Transverse colon (tissue), 4 donors: Measurements from ENCODE around the gene TSPAN9.

Experiments
- EP300 ChIP-seq: sonication (generic); formaldehyde crosslinking; IDR thresholded peaks from one replicate; pipeline ENCODE4 v1.6.1; 2017; ENCODE audit warnings: antibody characterized with exemption, low read depth
- POLR2A ChIP-seq: fragments of 450-650 bp; IDR thresholded peaks from one replicate; pipeline ENCODE4 v1.6.1; 2016; ENCODE audit warnings: antibody characterized with exemption, mild to moderate bottlenecking, moderate library complexity
- POLR2AphosphoS5 ChIP-seq, 3 donors: sonication (generic); formaldehyde crosslinking; IDR thresholded peaks; one replicate each; pipeline ENCODE4 v1.6.1; 2016; ENCODE audit warnings: antibody characterized with exemption in 3 of 3
- TF ChIP-seq, protein P1 (sequence below), 5 experiments: fragments of 200-600 bp in 3 of 5; fragments of 450-650 bp in 2 of 5; sonication (generic) in 3 of 5; IDR thresholded peaks; 1 replicate in 2 of 5; 2 replicates in 3 of 5; pipeline ENCODE4 v1.5.1; 2016 to 2017; ENCODE audit warnings: antibody characterized with exemption in 5 of 5, inconsistent platforms in 3 of 5, mild to moderate bottlenecking in 2 of 5, moderate library complexity in 1 of 5

DNA sequence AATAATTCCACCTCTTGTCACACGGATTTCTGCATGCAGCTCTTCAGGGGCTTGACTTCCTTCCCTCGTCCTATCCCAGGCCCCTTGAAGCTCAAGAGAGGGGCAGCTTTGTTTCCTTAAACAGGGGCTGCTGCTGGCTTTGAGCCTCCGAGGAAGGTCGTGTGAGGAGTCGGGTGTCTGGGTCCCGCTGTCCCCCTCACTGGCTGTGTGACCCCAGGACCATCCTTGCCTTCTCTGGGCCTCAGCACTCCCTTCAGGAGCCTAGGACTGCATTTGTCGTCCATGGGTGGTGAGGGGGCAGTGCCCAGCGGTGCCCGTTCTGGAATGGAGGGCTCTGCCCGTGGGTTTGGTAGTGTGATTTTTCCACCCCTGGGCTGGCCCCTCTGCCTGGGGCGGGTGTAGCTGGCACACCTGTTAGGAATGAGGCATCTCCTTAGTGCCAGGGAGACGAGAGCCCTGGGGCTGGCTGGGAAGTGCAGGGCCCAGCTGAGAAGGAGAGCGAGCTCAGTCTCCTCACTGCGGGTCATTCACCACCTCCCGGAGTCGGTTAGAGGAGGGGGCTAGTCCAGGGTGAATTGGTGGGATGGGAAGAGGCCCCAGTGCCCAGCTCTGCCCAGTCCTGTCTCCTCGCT, 60.8 kb downstream of the TSPAN9 start:
- TF ChIP-seq POLR2AphosphoS5 (IDR thresholded peaks at IDR 0.05) (no peak), POLR2A (no peak), EP300 (no peak)
- TF ChIP-seq, protein P1, sequence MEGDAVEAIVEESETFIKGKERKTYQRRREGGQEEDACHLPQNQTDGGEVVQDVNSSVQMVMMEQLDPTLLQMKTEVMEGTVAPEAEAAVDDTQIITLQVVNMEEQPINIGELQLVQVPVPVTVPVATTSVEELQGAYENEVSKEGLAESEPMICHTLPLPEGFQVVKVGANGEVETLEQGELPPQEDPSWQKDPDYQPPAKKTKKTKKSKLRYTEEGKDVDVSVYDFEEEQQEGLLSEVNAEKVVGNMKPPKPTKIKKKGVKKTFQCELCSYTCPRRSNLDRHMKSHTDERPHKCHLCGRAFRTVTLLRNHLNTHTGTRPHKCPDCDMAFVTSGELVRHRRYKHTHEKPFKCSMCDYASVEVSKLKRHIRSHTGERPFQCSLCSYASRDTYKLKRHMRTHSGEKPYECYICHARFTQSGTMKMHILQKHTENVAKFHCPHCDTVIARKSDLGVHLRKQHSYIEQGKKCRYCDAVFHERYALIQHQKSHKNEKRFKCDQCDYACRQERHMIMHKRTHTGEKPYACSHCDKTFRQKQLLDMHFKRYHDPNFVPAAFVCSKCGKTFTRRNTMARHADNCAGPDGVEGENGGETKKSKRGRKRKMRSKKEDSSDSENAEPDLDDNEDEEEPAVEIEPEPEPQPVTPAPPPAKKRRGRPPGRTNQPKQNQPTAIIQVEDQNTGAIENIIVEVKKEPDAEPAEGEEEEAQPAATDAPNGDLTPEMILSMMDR (IDR thresholded peaks at IDR 0.05), result no peak
